Measurements from ENCODE around the gene LRRC8E.

DNA sequence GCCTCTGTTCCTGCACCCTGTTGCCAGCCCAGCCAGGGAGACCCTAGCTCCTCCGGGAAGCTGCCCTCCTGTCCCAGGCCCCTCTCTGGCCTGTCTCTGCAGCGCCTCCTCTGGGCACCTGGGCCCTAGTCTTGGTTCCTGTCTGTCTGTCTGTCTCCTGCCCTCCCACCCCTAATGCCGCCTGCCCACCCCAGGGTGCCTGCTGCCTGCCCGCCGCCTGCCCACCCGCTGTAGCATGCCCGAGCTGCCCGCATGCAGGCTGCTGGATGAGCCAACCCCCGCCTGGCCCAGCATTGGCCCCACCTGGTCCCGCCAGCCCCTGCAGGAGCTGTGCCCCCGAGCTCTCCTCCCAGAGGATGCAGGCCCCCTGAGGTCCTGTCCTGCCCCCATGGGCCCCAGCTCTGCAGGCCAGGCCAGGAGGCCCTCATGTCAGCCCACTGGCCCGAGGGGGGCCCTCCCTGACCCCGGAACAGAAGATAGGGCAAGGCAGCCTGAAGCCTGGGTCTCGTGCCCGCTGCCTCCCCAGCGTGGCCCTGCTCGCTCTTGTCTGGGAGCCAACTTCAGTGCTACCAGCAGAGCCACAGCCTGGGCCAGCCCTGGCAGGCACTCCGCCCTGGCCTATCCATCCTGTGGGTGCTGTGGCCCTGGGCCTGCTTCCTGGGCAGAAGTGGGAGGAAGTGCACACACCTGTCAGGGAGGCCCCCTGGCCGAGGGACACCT is 20.6 kb downstream of the LRRC8E start:
- TF ChIP-seq, protein P1, sequence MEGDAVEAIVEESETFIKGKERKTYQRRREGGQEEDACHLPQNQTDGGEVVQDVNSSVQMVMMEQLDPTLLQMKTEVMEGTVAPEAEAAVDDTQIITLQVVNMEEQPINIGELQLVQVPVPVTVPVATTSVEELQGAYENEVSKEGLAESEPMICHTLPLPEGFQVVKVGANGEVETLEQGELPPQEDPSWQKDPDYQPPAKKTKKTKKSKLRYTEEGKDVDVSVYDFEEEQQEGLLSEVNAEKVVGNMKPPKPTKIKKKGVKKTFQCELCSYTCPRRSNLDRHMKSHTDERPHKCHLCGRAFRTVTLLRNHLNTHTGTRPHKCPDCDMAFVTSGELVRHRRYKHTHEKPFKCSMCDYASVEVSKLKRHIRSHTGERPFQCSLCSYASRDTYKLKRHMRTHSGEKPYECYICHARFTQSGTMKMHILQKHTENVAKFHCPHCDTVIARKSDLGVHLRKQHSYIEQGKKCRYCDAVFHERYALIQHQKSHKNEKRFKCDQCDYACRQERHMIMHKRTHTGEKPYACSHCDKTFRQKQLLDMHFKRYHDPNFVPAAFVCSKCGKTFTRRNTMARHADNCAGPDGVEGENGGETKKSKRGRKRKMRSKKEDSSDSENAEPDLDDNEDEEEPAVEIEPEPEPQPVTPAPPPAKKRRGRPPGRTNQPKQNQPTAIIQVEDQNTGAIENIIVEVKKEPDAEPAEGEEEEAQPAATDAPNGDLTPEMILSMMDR (IDR thresholded peaks at IDR 0.05) = no peak
- TF ChIP-seq POLR2A (IDR thresholded peaks at IDR 0.05) = no peak
- TF ChIP-seq POLR2AphosphoS5 (IDR thresholded peaks at IDR 0.05) = no peak
